Neural cell (in vitro differentiated cells): ENCODE data around the gene ATP6V1F. TPM values are rescaled to one million over a fixed set of nuclear protein-coding genes. Genes with fewer than 3 reads are reported as not detected.

Experiments used
- H2AFZ ChIP-seq: fragments of 200-600, 300-800 bp; sonication (generic), shearing (Covaris generic); 2 replicates; pipeline ENCODE4 v1.6.0; 2014; ENCODE audit warnings: low read depth, mild to moderate bottlenecking, antibody characterized with exemption, low read length, moderate library complexity
- H3F3A ChIP-seq: fragments of 200-600 bp; shearing (Covaris generic); 2 replicates; pipeline ENCODE4 v1.6.1; 2016; ENCODE audit warnings: mild to moderate bottlenecking, moderate library complexity, mixed read lengths, antibody characterized with exemption, low read length; ENCODE audit not compliant: insufficient read depth, poor library complexity, severe bottlenecking
- H3K27ac ChIP-seq: fragments of 200-600, 300-800 bp; sonication (generic), shearing (Covaris generic); 2 replicates; pipeline ENCODE4 v1.5.1; 2014; ENCODE audit warnings: mild to moderate bottlenecking, low read length, moderate library complexity
- H3K27me3 ChIP-seq: fragments of 300-800, 200-600 bp; sonication (generic), shearing (Covaris generic); 2 replicates; pipeline ENCODE4 v1.6.0; 2014; ENCODE audit warnings: mild to moderate bottlenecking, low read depth, low read length, moderate library complexity; ENCODE audit not compliant: insufficient read depth
- H3K36me3 ChIP-seq: fragments of 300-800, 200-600 bp; sonication (generic), shearing (Covaris generic); 2 replicates; pipeline ENCODE4 v1.5.1; 2014; ENCODE audit warnings: mild to moderate bottlenecking, antibody characterized with exemption, low read length, moderate library complexity; ENCODE audit not compliant: insufficient read depth
- H3K4me2 ChIP-seq: fragments of 300-800, 200-600 bp; sonication (generic), shearing (Covaris generic); 2 replicates; pipeline ENCODE4 v1.6.0; 2014; ENCODE audit warnings: mild to moderate bottlenecking, low read length
- H3K4me3 ChIP-seq: fragments of 300-800, 200-600 bp; sonication (generic), shearing (Covaris generic); 2 replicates; pipeline ENCODE4 v1.5.1; 2014; ENCODE audit warnings: mild to moderate bottlenecking, low read length, moderate library complexity
- H3K79me2 ChIP-seq: fragments of 200-600 bp; shearing (Covaris generic); replicated peaks from 2 replicates; pipeline ENCODE4 v1.6.0; 2014; ENCODE audit warnings: mild to moderate bottlenecking, low read length, moderate library complexity; ENCODE audit not compliant: insufficient read depth
- H3K9ac ChIP-seq: fragments of 300-800, 200-600 bp; sonication (generic), shearing (Covaris generic); 2 replicates; pipeline ENCODE4 v1.6.1; 2016; ENCODE audit warnings: mild to moderate bottlenecking, low read length, mixed read lengths
- H3K9me2 ChIP-seq: fragments of 200-600 bp; shearing (Covaris generic); 2 replicates; pipeline ENCODE4 v1.6.1; 2016; ENCODE audit warnings: mild to moderate bottlenecking, low read length, mixed read lengths; ENCODE audit not compliant: insufficient read depth
- H3K9me3 ChIP-seq: fragments of 200-600, 300-800 bp; sonication (generic), shearing (Covaris generic); 2 replicates; pipeline ENCODE4 v1.6.1; 2016; ENCODE audit warnings: mild to moderate bottlenecking, mixed run types, low read length, moderate library complexity, mixed read lengths
- H4K20me1 ChIP-seq: fragments of 200-600 bp; shearing (Covaris generic); 2 replicates; pipeline ENCODE4 v1.6.1; 2016; ENCODE audit warnings: mild to moderate bottlenecking, mixed run types; ENCODE audit not compliant: insufficient read depth
- CTCF ChIP-seq: fragments of 450-650 bp; IDR thresholded peaks from 2 replicates; pipeline ENCODE4 v1.5.1; 2014; ENCODE audit warnings: antibody characterized with exemption, mild to moderate bottlenecking, moderate library complexity; ENCODE audit not compliant: poor library complexity, severe bottlenecking
- EP300 ChIP-seq: fragments of 450-650 bp; conservative IDR thresholded peaks from 2 replicates; pipeline ENCODE4 v1.6.1; 2014; ENCODE audit warnings: antibody characterized with exemption, mild to moderate bottlenecking, moderate library complexity; ENCODE audit not compliant: poor library complexity, severe bottlenecking
- EZH2 ChIP-seq: fragments of 200-600, 300-800 bp; shearing (Covaris generic), sonication (generic); IDR thresholded peaks from 2 replicates; pipeline ENCODE4 v1.6.1; 2014; ENCODE audit warnings: antibody characterized with exemption, low read length, borderline replicate concordance, mild to moderate bottlenecking; ENCODE audit not compliant: insufficient read depth, poor library complexity, severe bottlenecking
- MXI1 ChIP-seq: fragments of 450-650 bp; conservative IDR thresholded peaks from 2 replicates; pipeline ENCODE4 v1.6.1; 2014; ENCODE audit warnings: antibody characterized with exemption, mild to moderate bottlenecking; ENCODE audit not compliant: poor library complexity, severe bottlenecking
- POLR2AphosphoS5 ChIP-seq: IDR thresholded peaks from 2 replicates; pipeline ENCODE4 v1.6.1; 2012
- RAD21 ChIP-seq: fragments of 450-650 bp; conservative IDR thresholded peaks from 2 replicates; pipeline ENCODE4 v1.6.1; 2014; ENCODE audit warnings: antibody characterized with exemption, mild to moderate bottlenecking, moderate library complexity
- REST ChIP-seq: IDR thresholded peaks from 2 replicates; pipeline ENCODE4 v1.6.1; 2012; ENCODE audit warnings: borderline replicate concordance
- SMC3 ChIP-seq: fragments of 450-650 bp; conservative IDR thresholded peaks from 2 replicates; pipeline ENCODE4 v1.6.1; 2014; ENCODE audit warnings: antibody characterized with exemption, mild to moderate bottlenecking, moderate library complexity; ENCODE audit not compliant: poor library complexity
- TAF1 ChIP-seq: IDR thresholded peaks from 2 replicates; pipeline ENCODE4 v1.6.1; 2012; ENCODE audit warnings: low read depth
- polyA plus RNA-seq: library from polyadenylated mRNA; depleted of rRNA; stranded (reverse); fragments of >200 nt; gene quantifications from 2 replicates; pipeline ENCODE4 v1.2.3, GENCODE V29; 2014

The ATP6V1F gene
- polyA plus RNA-seq, 1 donor from 2014 or later, result 246 TPM

- H3K79me2 ChIP-seq, result no peaks in the 10 kb centered on the region
- H3F3A ChIP-seq, result no peaks in the 10 kb centered on the region
- H3K4me2 ChIP-seq, result no peak overlapping the region
- no peaks in the 10 kb centered on the region for H3K27me3 ChIP-seq
- no peaks in the 10 kb centered on the region for H3K9me2 ChIP-seq
- no peaks in the 10 kb centered on the region for H4K20me1 ChIP-seq
- no peak for TF ChIP-seq POLR2AphosphoS5
- no peak for TF ChIP-seq RAD21
- no peak for TF ChIP-seq TAF1
- no peak for TF ChIP-seq MXI1
- TF ChIP-seq REST, result no peak
- no peak for TF ChIP-seq CTCF
- no peak for TF ChIP-seq EZH2
- TF ChIP-seq SMC3, result no peak
- TF ChIP-seq EP300, result no peak
- H2AFZ ChIP-seq, result no peak overlapping the region
- H3K9me3 ChIP-seq, result no peaks in the 10 kb centered on the region
- no peaks in the 10 kb centered on the region for H3K36me3 ChIP-seq
- H3K9ac ChIP-seq, result no peak overlapping the region
- H3K27ac ChIP-seq, result no peak overlapping the region
- no peak overlapping the region for H3K4me3 ChIP-seq
Measured at GRCh38 chr7:128903621-128904361, 41.1 kb downstream of the ATP6V1F start.

GRCh38 chr7:128904381-128905197, 41.9 kb downstream of the ATP6V1F start:
- no peaks in the 10 kb centered on the region for H3K9me3 ChIP-seq
- no peak overlapping the region for H2AFZ ChIP-seq
- no peaks in the 10 kb centered on the region for H4K20me1 ChIP-seq
- no peaks in the 10 kb centered on the region for H3K36me3 ChIP-seq
- no peaks in the 10 kb centered on the region for H3F3A ChIP-seq
- H3K4me3 ChIP-seq, result no peak overlapping the region
- peaks cover 3% of the 10 kb centered on the region for H3K27me3 ChIP-seq
- no peak overlapping the region for H3K27ac ChIP-seq
- H3K9me2 ChIP-seq, result no peaks in the 10 kb centered on the region
- no peaks in the 10 kb centered on the region for H3K79me2 ChIP-seq
- H3K9ac ChIP-seq, result no peak overlapping the region
- no peak overlapping the region for H3K4me2 ChIP-seq
- TF ChIP-seq SMC3, result no peak
- no peak for TF ChIP-seq REST
- no peak for TF ChIP-seq EZH2
- no peak for TF ChIP-seq EP300
- TF ChIP-seq POLR2AphosphoS5, result no peak
- TF ChIP-seq MXI1, result no peak
- TF ChIP-seq CTCF, result no peak
